ENCODE data around the gene ABCB10.
"Not testable (repeated sequence)": the region's sequence is repeated elsewhere in the genome, so short reads cannot be mapped to it uniquely, and the experiment has no call there.

The ABCB10 gene

GRCh38 chr1:229570891-229571516, 12.5 kb upstream of the ABCB10 start:
- DNase-seq: no peak

GRCh38 chr1:229570305-229570704, 11.8 kb upstream of the ABCB10 start:
- DNase-seq: no peak

GRCh38 chr1:229567109-229567868, 8.8 kb upstream of the ABCB10 start:
- no peak for DNase-seq

GRCh38 chr1:229563701-229564100, 5.2 kb upstream of the ABCB10 start:
- DNase-seq: no peak

- peak; percentile 56 for DNase-seq
Measured at GRCh38 chr1:229563241-229563640, 4.7 kb upstream of the ABCB10 start.

- no peak for DNase-seq
Measured at GRCh38 chr1:229562686-229563085, 4.2 kb upstream of the ABCB10 start.

- no peak for DNase-seq
Measured at GRCh38 chr1:229561141-229561540, 2.6 kb upstream of the ABCB10 start.

- DNase-seq: not testable (repeated sequence)
Measured at GRCh38 chr1:229560124-229560523, 1.6 kb upstream of the ABCB10 start.

GRCh38 chr1:229559336-229559801, 862 bp upstream of the ABCB10 start:
- not testable (repeated sequence) for DNase-seq

GRCh38 chr1:229557913-229558414, 543 bp downstream of the ABCB10 start:
- DNase-seq: no peak

GRCh38 chr1:229557200-229557850, 1.2 kb downstream of the ABCB10 start:
- DNase-seq: no peak

GRCh38 chr1:229554886-229555621, 3.5 kb downstream of the ABCB10 start:
- no peak for DNase-seq

GRCh38 chr1:229553621-229554130, 4.8 kb downstream of the ABCB10 start:
- no peak for DNase-seq

GRCh38 chr1:229552732-229553131, 5.8 kb downstream of the ABCB10 start:
- DNase-seq: no peak

- DNase-seq: no peak
Measured at GRCh38 chr1:229550812-229551567, 7.5 kb downstream of the ABCB10 start.

GRCh38 chr1:229547542-229547941, 11.0 kb downstream of the ABCB10 start:
- no peak for DNase-seq

GRCh38 chr1:229544587-229544986, 13.9 kb downstream of the ABCB10 start:
- no peak for DNase-seq

- DNase-seq: no peak
Measured at GRCh38 chr1:229539863-229540506, 18.5 kb downstream of the ABCB10 start.

- DNase-seq: no peak
Measured at GRCh38 chr1:229538945-229539344, 19.6 kb downstream of the ABCB10 start.

- DNase-seq: no peak
Measured at GRCh38 chr1:229537894-229538293, 20.6 kb downstream of the ABCB10 start.

GRCh38 chr1:229536982-229537381, 21.5 kb downstream of the ABCB10 start:
- DNase-seq: no peak
